ENCODE data around the gene TMC7. TPM values are rescaled to one million over a fixed set of nuclear protein-coding genes. Genes with fewer than 3 reads are reported as not detected.

TMC7 gene
- total and polyA plus RNA-seq, 2 of the 13 experiments (the other 11 are each of a cell fraction or from before 2014, with no cell fraction given): 1.2 to 5.1 TPM

- CTCF ChIA-PET (ENCODE audit: low intra/inter-chr PET ratio, low total read pairs): no interaction called here
Measured at GRCh38 chr16:18953547-18953946, 30.2 kb upstream of the TMC7 start.

More at GRCh38 chr16:18953547-18953946, 30.2 kb upstream of the TMC7 start:
- Histone ChIP-seq H3K4me3 (replicated peaks in 1 of 3; ENCODE audit: insufficient read depth in 1 of 3, low read depth in 2 of 3, low read length in 3 of 3) (no peak overlapping the region), H3K27me3 (ENCODE audit: control insufficient read depth in 1 of 2, insufficient read depth in 2 of 2, low read length in 2 of 2) (no peaks in the 10 kb centered on the region), H3K4me2 (ENCODE audit: low read depth, low read length) (no peak overlapping the region), H3K79me2 (ENCODE audit: insufficient read depth, low read length) (no peaks in the 10 kb centered on the region), H4K20me1 (ENCODE audit: insufficient read depth, low read length) (no peaks in the 10 kb centered on the region), H3K36me3 (replicated peaks in 1 of 2; ENCODE audit: control insufficient read depth in 1 of 2, insufficient read depth in 2 of 2, low read length in 2 of 2) (no peaks in the 10 kb centered on the region), H2AFZ (ENCODE audit: low read length) (no peak overlapping the region), H3K4me1 (ENCODE audit: insufficient read depth, low read length) (peaks cover 30% of the 10 kb centered on the region), H3K9ac (ENCODE audit: insufficient read depth, low read depth, low read length) (no peak overlapping the region), H3K9me3 (ENCODE audit: low read length) (no peaks in the 10 kb centered on the region), H3K27ac (ENCODE audit: extremely low read length, insufficient read depth, low read length) (no peak overlapping the region)
- FAIRE-seq (no peak), ATAC-seq (no peak), DNase-seq (ENCODE audit: low spot score) (no peak)
- in situ Hi-C loops (cut with HindIII; ENCODE audit: extremely low pct_ligation_motif_present, low pct_unique_long_range_greater_than_20kb) (no loop called here), intact Hi-C loops (cut with micrococcal nuclease; ENCODE audit: unreplicated experiment) (no loop called here)
- TF ChIP-seq ZNF879 (CRISPR knock-in tag; IDR thresholded peaks at IDR 0.05): no peak
- no peak for TF ChIP-seq REPIN1 (CRISPR knock-in tag; IDR thresholded peaks at IDR 0.05; ENCODE audit: borderline replicate concordance, low read depth)
- no peak for TF ChIP-seq RFX1 (IDR thresholded peaks at IDR 0.05)
- TF ChIP-seq ZSCAN5A (CRISPR knock-in tag; IDR thresholded peaks at IDR 0.05; ENCODE audit: borderline replicate concordance): no peak
- no peak for TF ChIP-seq HDAC6 (IDR thresholded peaks at IDR 0.05; ENCODE audit: low read depth, low read length)
- no peak for TF ChIP-seq SP5 (CRISPR knock-in tag; IDR thresholded peaks at IDR 0.05; ENCODE audit: borderline replicate concordance, low read depth)
- TF ChIP-seq RBFOX2 (IDR thresholded peaks at IDR 0.05; ENCODE audit: low read depth, low read length): no peak
- no peak for TF ChIP-seq JDP2 (CRISPR knock-in tag; IDR thresholded peaks at IDR 0.05; ENCODE audit: borderline replicate concordance)
- TF ChIP-seq MBD4 (IDR thresholded peaks at IDR 0.05; ENCODE audit: borderline replicate concordance, low read length): no peak
- no peak for TF ChIP-seq ADNP (CRISPR knock-in tag; IDR thresholded peaks at IDR 0.05)
- no peak for TF ChIP-seq ARNTL (CRISPR knock-in tag; IDR thresholded peaks at IDR 0.05)
- POLR2A ChIA-PET: interaction anchor here (2.8 kb wide), 1 partner anchor 152 kb away, joined by 9 read pairs; the partner anchor contains the start of gene ARL6IP1
- BruUV-seq (replicated peaks): no TSS peak
